Measurements from ENCODE around the gene CD180. TPM values are rescaled to one million over a fixed set of nuclear protein-coding genes. Genes with fewer than 3 reads are reported as not detected.

CD180 gene
- total RNA-seq (under 1 TPM in 1 of 2 experiments, not detected in 1; 0.08 TPM), total RNA-seq (0 to 7.5 (median 0.38) reads per million in 172 experiments)
- polyA plus RNA-seq (2013, experiment 1 of 2) = 3.0 TPM
- polyA plus RNA-seq (2013, experiment 2 of 2) = 1.5 TPM

GRCh38 chr5:67196537-67197059 lies at the start of gene CD180:
Gene CD180, minus strand, starts transcription at chr5:67196799. Its CDS starts 158 bp downstream, at chr5:67196641.
- H3K36me3 ChIP-seq (ENCODE audit: insufficient read depth, low read length) = no peaks in the 10 kb centered on the region
- Mint-ChIP-seq H3K27ac (no peak within 1 kb of the TSS), H3K4me1 (ENCODE audit: low read depth) (peaks cover 62% of the 10 kb centered on the region), H3K36me3 (ENCODE audit: low read depth) (peaks cover 12% of the 10 kb centered on the region), H3K9me3 (peaks cover 9% of the 10 kb centered on the region), H3K4me3 (no peak within 1 kb of the TSS), H3K27me3 (no peaks in the 10 kb centered on the region)
- ChIA-PET CTCF (interaction anchor here (0.7 to 1.1 kb wide), 3 partner anchors 26 to 146 kb away, joined by 3 to 4 read pairs (median 4); no protein-coding TSS in a partner anchor), POLR2A (no interaction called here)
- H3K4me3 ChIP-seq (ENCODE audit: low read length) = no peak within 1 kb of the TSS
- intact Hi-C loops (cut with DNase I, micrococcal nuclease) = no loop called here
- DNase-seq (no peak), ATAC-seq (ENCODE audit: poor library complexity) (no peak)
- peaks cover 5 to 7% of the 10 kb centered on the region in 2 experiments for H3K9me3 ChIP-seq (ENCODE audit: control insufficient read depth in 1 of 2, insufficient read depth in 1 of 2, low read length in 2 of 2)
- H3K27me3 ChIP-seq (ENCODE audit: control insufficient read depth in 1 of 2, insufficient read depth in 2 of 2, low read length in 2 of 2) = no peaks in the 10 kb centered on the region
- no peak for TF ChIP-seq CTCF (IDR thresholded peaks at IDR 0.05)
- no peak within 1 kb of the TSS for H3K27ac ChIP-seq (ENCODE audit: low read depth in 1 of 2, low read length in 2 of 2)
- H3K4me1 ChIP-seq (ENCODE audit: insufficient read depth, low read length) = peaks cover 23% of the 10 kb centered on the region

DNA sequence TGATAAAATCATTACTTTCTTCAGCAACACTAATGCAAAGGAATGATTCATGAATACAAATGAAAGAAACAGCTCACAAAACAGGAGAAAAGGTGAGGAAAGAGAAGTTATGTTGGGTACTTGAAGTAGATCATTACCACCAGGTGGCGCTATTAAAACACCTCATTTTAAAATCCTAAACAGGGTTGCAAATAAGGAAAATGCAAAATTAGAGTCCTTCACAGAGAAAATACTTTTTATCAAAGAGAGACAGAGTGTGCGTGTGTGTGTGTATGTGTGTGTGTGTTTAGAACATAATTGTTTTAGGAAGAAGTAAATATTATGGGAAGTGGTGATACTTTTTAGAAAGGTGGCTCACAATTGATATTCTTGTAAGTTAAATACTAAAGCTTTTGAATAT lies 49.5 kb upstream of the CD180 start:
- Histone ChIP-seq H3K4me3 (ENCODE audit: low read length) (no peak overlapping the region), H3K27ac (ENCODE audit: low read depth in 1 of 2, low read length in 2 of 2) (no peak overlapping the region), H3K36me3 (ENCODE audit: insufficient read depth, low read length) (no peaks in the 10 kb centered on the region), H3K9me3 (ENCODE audit: control insufficient read depth in 1 of 2, insufficient read depth in 1 of 2, low read length in 2 of 2) (no peaks in the 10 kb centered on the region), H3K27me3 (ENCODE audit: control insufficient read depth in 1 of 2, insufficient read depth in 2 of 2, low read length in 2 of 2) (no peaks in the 10 kb centered on the region), H3K4me1 (ENCODE audit: insufficient read depth, low read length) (peaks cover 12% of the 10 kb centered on the region)
- ChIA-PET CTCF (interaction anchor here (0.7 to 2.3 kb wide), 11 partner anchors 9 to 1007 kb away, joined by 3 to 7 read pairs (median 4); no protein-coding TSS in a partner anchor), POLR2A (interaction anchor here (0.6 to 1.3 kb wide), 3 partner anchors 79 to 1015 kb away, joined by 3 to 5 read pairs (median 4); no protein-coding TSS in a partner anchor)
- intact Hi-C loops (cut with DNase I, micrococcal nuclease) = loop anchor here (1.0 to 10.0 kb wide), 8 partner anchors 939 to 1763 kb away; no protein-coding TSS in a partner anchor
- Mint-ChIP-seq H3K27me3 (no peaks in the 10 kb centered on the region), H3K4me3 (no peak overlapping the region), H3K9me3 (no peaks in the 10 kb centered on the region), H3K27ac (no peak overlapping the region), H3K4me1 (ENCODE audit: low read depth) (peaks cover 4% of the 10 kb centered on the region), H3K36me3 (ENCODE audit: low read depth) (no peaks in the 10 kb centered on the region)
- ATAC-seq (ENCODE audit: poor library complexity) (peak; percentile 39), DNase-seq (peak in 5 of 14 experiments; percentile 7 to 83 (median 75))
- TF ChIP-seq CTCF (IDR thresholded peaks at IDR 0.05) = peak; percentile 91

DNA sequence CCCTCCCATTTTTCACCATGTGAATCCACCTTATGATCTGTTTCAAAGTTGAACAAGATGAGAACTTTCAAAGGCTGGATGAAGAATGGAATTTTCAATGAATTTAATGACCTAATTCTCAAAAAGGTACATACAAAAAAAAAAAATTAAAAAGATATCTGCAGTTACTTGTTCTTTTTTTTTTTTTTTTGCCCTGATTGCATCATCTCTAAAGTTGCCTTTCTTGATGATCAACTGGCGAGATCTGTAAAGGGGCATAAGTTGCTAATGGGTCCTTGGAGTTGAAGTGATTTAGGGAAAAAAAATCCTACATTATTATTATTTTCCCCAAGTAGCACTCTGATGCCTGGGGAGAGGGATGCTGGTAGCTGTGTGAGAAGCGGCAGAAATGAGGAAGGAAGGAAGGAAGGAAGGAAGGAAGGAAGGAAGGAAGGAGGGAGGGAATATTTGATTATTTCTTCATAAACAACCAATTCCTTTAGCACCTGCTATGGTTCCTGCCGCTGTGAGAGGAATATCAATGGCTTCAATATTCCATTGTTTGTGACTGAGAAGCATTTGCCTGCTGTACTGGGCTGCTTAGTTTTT lies 48.8 kb upstream of the CD180 start:
- DNase-seq (no peak), ATAC-seq (ENCODE audit: poor library complexity) (no peak)
- no peak for TF ChIP-seq CTCF (IDR thresholded peaks at IDR 0.05)
- Histone ChIP-seq H3K9me3 (ENCODE audit: control insufficient read depth in 1 of 2, insufficient read depth in 1 of 2, low read length in 2 of 2) (no peaks in the 10 kb centered on the region), H3K27ac (ENCODE audit: low read depth in 1 of 2, low read length in 2 of 2) (no peak overlapping the region), H3K4me1 (ENCODE audit: insufficient read depth, low read length) (peaks cover 12% of the 10 kb centered on the region), H3K27me3 (ENCODE audit: control insufficient read depth in 1 of 2, insufficient read depth in 2 of 2, low read length in 2 of 2) (no peaks in the 10 kb centered on the region), H3K4me3 (ENCODE audit: low read length) (no peak overlapping the region), H3K36me3 (ENCODE audit: insufficient read depth, low read length) (no peaks in the 10 kb centered on the region)
- Mint-ChIP-seq H3K4me3 (no peak overlapping the region), H3K36me3 (ENCODE audit: low read depth) (no peaks in the 10 kb centered on the region), H3K4me1 (ENCODE audit: low read depth) (peaks cover 4% of the 10 kb centered on the region), H3K9me3 (no peaks in the 10 kb centered on the region), H3K27ac (no peak overlapping the region), H3K27me3 (no peaks in the 10 kb centered on the region)
- ChIA-PET POLR2A (no interaction called here), CTCF (interaction anchor here (0.6 to 2.3 kb wide), 11 partner anchors 10 to 1007 kb away, joined by 3 to 7 read pairs (median 4); no protein-coding TSS in a partner anchor)
- intact Hi-C loops (cut with DNase I, micrococcal nuclease) = loop anchor here in 1 of 2 experiments (2.0 to 10.0 kb wide), 5 partner anchors 938 to 1761 kb away; no protein-coding TSS in a partner anchor

All from CD4-positive, alpha-beta T cell (primary cell).